CD14-positive monocyte (primary cell): ENCODE data around the gene CSTF3. TPM values are rescaled to one million over a fixed set of nuclear protein-coding genes. Genes with fewer than 3 reads are reported as not detected.
"Not testable (repeated sequence)": the region's sequence is repeated elsewhere in the genome, so short reads cannot be mapped to it uniquely, and the experiment has no call there.

ENCODE experiments used
- DNase-seq, 3 donors: peaks; one replicate each; pipeline ENCODE4 v3.0.0-alpha.2; 2011 to 2022
- H2AFZ ChIP-seq: 2 replicates; pipeline ENCODE4 v1.6.0; 2012; ENCODE audit warnings: mild to moderate bottlenecking, low read depth, low read length, inconsistent platforms; ENCODE audit not compliant: insufficient read depth, poor library complexity, severe bottlenecking
- H3K27ac ChIP-seq, 2 donors: 1 replicate in 1 of 2; 2 replicates in 1 of 2; pipeline ENCODE4 v1.5.1; 2012 to 2013; ENCODE audit warnings: low read length in 2 of 2, control low read depth in 1 of 2, inconsistent platforms in 1 of 2, low read depth in 1 of 2, mild to moderate bottlenecking in 1 of 2
- H3K27me3 ChIP-seq, 2 donors: one replicate each; pipeline versions ENCODE4 v1.6.0 to v1.6.1; 2011 to 2013; ENCODE audit warnings: low read length in 2 of 2; ENCODE audit not compliant: control insufficient read depth in 2 of 2, insufficient read depth in 2 of 2
- H3K36me3 ChIP-seq, 2 donors: replicated peaks in 1 of 2; 1 replicate in 1 of 2; 2 replicates in 1 of 2; pipeline versions ENCODE4 v1.5.1 to v1.6.1; 2012 to 2013; ENCODE audit warnings: low read length in 2 of 2, control low read depth in 1 of 2, inconsistent platforms in 1 of 2, mild to moderate bottlenecking in 1 of 2; ENCODE audit not compliant: insufficient read depth in 2 of 2, control insufficient read depth in 1 of 2
- H3K4me1 ChIP-seq, 2 donors: 1 replicate in 1 of 2; 2 replicates in 1 of 2; pipeline versions ENCODE4 v1.5.1 to v1.6.1; 2012 to 2013; ENCODE audit warnings: low read length in 2 of 2, control low read depth in 1 of 2, inconsistent platforms in 1 of 2, mild to moderate bottlenecking in 1 of 2, moderate library complexity in 1 of 2; ENCODE audit not compliant: insufficient read depth in 2 of 2, control insufficient read depth in 1 of 2
- H3K4me2 ChIP-seq: replicated peaks from 2 replicates; pipeline ENCODE3; 2012; ENCODE audit warnings: low read length, moderate library complexity, mild to moderate bottlenecking; ENCODE audit not compliant: poor library complexity, severe bottlenecking; ENCODE audit errors: extremely low read depth
- H3K4me3 ChIP-seq, 3 experiments: fragments of 200-600 bp in 1 of 3; sonication (generic) in 1 of 3; replicated peaks in 1 of 3; 1 replicate in 2 of 3; 2 replicates in 1 of 3; pipeline ENCODE4 v1.5.1; 2011 to 2013; ENCODE audit warnings: low read length in 3 of 3, mild to moderate bottlenecking in 3 of 3, control low read depth in 2 of 3, low read depth in 2 of 3, inconsistent platforms in 1 of 3, moderate library complexity in 1 of 3
- H3K79me2 ChIP-seq: 2 replicates; pipeline ENCODE4 v1.6.0; 2012; ENCODE audit warnings: mild to moderate bottlenecking, control low read depth, inconsistent platforms, low read length, moderate library complexity; ENCODE audit not compliant: insufficient read depth
- H3K9ac ChIP-seq: 2 replicates; pipeline ENCODE4 v1.6.0; 2017; ENCODE audit warnings: low read length, mild to moderate bottlenecking; ENCODE audit not compliant: insufficient read depth, poor library complexity, severe bottlenecking
- H3K9me3 ChIP-seq, 2 donors: replicated peaks in 1 of 2; 1 replicate in 1 of 2; 2 replicates in 1 of 2; pipeline versions ENCODE4 v1.5.1 to v1.6.1; 2012 to 2013; ENCODE audit warnings: low read length in 2 of 2, control low read depth in 1 of 2; ENCODE audit not compliant: control insufficient read depth in 1 of 2, insufficient read depth in 1 of 2
- H4K20me1 ChIP-seq: 2 replicates; pipeline ENCODE4 v1.6.0; 2012; ENCODE audit warnings: mild to moderate bottlenecking, low read length, control low read depth, moderate library complexity; ENCODE audit not compliant: insufficient read depth
- H3K27ac Mint-ChIP-seq, 7 donors: one replicate each; pipeline ENCODE4 v1.8.0; 2020; ENCODE audit warnings: mild to moderate bottlenecking in 7 of 7, mixed read lengths in 7 of 7, moderate library complexity in 6 of 7, inconsistent platforms in 2 of 7
- H3K27me3 Mint-ChIP-seq, 3 donors: one replicate each; pipeline ENCODE4 v1.8.0; 2021 to 2022; ENCODE audit warnings: low read depth in 3 of 3, mild to moderate bottlenecking in 3 of 3, mixed read lengths in 3 of 3, moderate library complexity in 3 of 3, inconsistent platforms in 1 of 3
- H3K36me3 Mint-ChIP-seq, 2 donors: one replicate each; pipeline ENCODE4 v1.8.0; 2020; ENCODE audit warnings: mixed read lengths in 2 of 2, inconsistent platforms in 1 of 2, mild to moderate bottlenecking in 1 of 2
- H3K4me1 Mint-ChIP-seq: one replicate; pipeline ENCODE4 v1.8.0; 2020; ENCODE audit warnings: mild to moderate bottlenecking, mixed read lengths
- H3K4me3 Mint-ChIP-seq, 2 donors: one replicate each; pipeline ENCODE4 v1.8.0; 2020; ENCODE audit warnings: mild to moderate bottlenecking in 2 of 2, mixed read lengths in 2 of 2, moderate library complexity in 1 of 2
- H3K9me3 Mint-ChIP-seq, 7 donors: one replicate each; pipeline ENCODE4 v1.8.0; 2020 to 2022; ENCODE audit warnings: mixed read lengths in 7 of 7, mild to moderate bottlenecking in 6 of 7, moderate library complexity in 6 of 7, inconsistent platforms in 2 of 7
- WGBS: methylation state at CpG from one replicate; pipeline ENCODE4 v1.1.5; 2013; ENCODE audit warnings: missing lambda C conversion rate; ENCODE audit not compliant: insufficient coverage; 5-methylcytosine and 5-hydroxymethylcytosine counted together
- intact Hi-C, 2 donors: fragments of 100-400 bp; cut with micrococcal nuclease; formaldehyde crosslinking; loops; one replicate each; pipeline versions ENCODE4 v1.15.0 to v1.15.1; 2023
- polyA plus RNA-seq, 3 donors: library from polyadenylated mRNA; depleted of rRNA in 1 of 3; unstranded in 2 of 3; stranded (reverse) in 1 of 3; fragments of 300-500 nt in 2 of 3; fragments of >200 nt in 1 of 3; fragmentation: Illumina TruSeq in 2 of 3; gene quantifications; 1 replicate in 2 of 3; 2 replicates in 1 of 3; pipeline ENCODE4 v1.2.3, GENCODE V29; 2012 to 2021
- TF ChIP-seq, protein P1 (sequence below): fragments of 200-600 bp; IDR thresholded peaks from one replicate; pipeline ENCODE4 v1.8.0; 2022; ENCODE audit warnings: antibody characterized with exemption, mild to moderate bottlenecking

The CSTF3 gene
- polyA plus RNA-seq, 3 donors = 6.9 to 12.1 (median 7.1) TPM

DNA sequence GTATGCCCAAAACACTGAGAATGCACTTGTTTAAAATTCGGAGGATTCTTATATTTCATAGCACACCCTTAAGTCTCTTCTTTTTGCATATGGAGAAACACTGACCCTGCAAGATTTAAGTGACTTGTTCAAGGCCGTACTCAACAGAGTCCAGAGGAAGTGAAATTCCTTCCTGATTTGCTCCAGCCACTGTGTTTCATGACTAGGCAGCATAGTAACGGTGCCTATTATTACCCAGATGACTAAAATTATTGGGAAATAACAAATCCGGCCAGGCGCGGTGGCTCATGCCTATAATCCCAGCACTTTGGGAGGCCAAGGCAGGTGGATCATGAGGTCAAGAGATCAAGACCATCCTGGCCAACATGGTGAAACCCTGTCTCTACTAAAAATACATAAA, 112.6 kb downstream of the CSTF3 start:
- H3K27me3 ChIP-seq, H3K9me3 ChIP-seq, H3K4me3 Mint-ChIP-seq, H3K9me3 Mint-ChIP-seq, H2AFZ ChIP-seq, H4K20me1 ChIP-seq, H3K27me3 Mint-ChIP-seq, H3K9ac ChIP-seq, intact Hi-C loops: not testable (repeated sequence)
- H3K4me2 ChIP-seq = peak overlapping the region; percentile 30
- H3K27ac ChIP-seq = peak overlapping the region; percentile 54 to 62
- peaks cover 13 to 33% of the 10 kb centered on the region in 2 donors for H3K36me3 ChIP-seq
- Mint-ChIP-seq H3K27ac (peak overlapping the region; percentile 75 to 93 (median 84)), H3K4me1 (peaks cover 43% of the 10 kb centered on the region), H3K36me3 (peaks cover 30 to 41% of the 10 kb centered on the region in 2 donors)
- WGBS = 0% methylated on average over 2 of the region's 6 CpGs
- H3K79me2 ChIP-seq = peaks cover 28% of the 10 kb centered on the region
- peak overlapping the region in 1 of 3 experiments; percentile 2 for H3K4me3 ChIP-seq
- H3K4me1 ChIP-seq = peaks cover 41 to 44% of the 10 kb centered on the region in 2 donors
- peak; percentile 77 to 92 (median 91) for DNase-seq

DNA sequence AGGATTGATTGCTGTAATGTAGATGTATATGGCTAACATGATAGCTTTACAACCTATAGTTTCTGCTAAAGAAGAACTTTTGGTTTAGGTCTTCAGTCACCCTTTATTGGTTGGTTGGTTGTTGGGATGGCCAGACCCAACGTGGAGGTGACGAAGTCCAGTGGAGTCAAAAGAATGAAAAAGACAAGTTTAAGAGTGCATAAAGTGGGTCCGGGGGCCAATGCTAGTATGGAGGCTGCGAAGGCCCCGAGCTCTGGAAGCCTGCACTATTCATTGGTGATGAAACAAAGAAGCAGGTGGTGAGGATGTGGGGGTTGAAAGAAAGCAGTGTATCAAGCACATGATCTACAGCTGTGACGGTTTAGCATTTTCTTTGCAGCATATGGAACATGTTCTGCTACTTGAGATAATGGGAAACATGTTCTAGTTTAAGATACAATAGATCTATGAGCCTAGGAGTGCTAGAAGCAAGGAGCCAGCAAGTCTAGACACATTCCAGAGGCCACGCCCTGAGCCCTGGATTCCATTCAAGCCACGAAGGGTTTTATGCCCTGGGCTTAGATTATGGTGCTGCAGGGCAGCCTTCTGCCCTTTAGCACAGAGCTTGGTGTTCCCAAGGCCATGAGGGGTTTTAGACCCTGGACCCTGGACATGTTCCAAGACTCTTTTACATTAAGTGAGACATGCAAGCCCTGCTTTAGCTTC, 115.6 kb downstream of the CSTF3 start:
- Histone ChIP-seq H3K79me2 (peaks cover 22% of the 10 kb centered on the region), H4K20me1 (no peaks in the 10 kb centered on the region), H2AFZ (no peak overlapping the region), H3K27ac (no peak overlapping the region), H3K9ac (no peak overlapping the region), H3K9me3 (no peaks in the 10 kb centered on the region), H3K4me3 (no peak overlapping the region), H3K4me1 (peaks cover 26 to 32% of the 10 kb centered on the region in 2 donors), H3K4me2 (no peak overlapping the region), H3K36me3 (peaks cover 11 to 37% of the 10 kb centered on the region in 2 donors), H3K27me3 (no peaks in the 10 kb centered on the region)
- peaks cover 32% of the 10 kb centered on the region for H3K4me1 Mint-ChIP-seq
- 100% methylated on average over 8 of the region's 8 CpGs for WGBS
- peaks cover 29 to 40% of the 10 kb centered on the region in 2 donors for H3K36me3 Mint-ChIP-seq
- no peaks in the 10 kb centered on the region for H3K9me3 Mint-ChIP-seq
- no peak overlapping the region for H3K27ac Mint-ChIP-seq
- H3K4me3 Mint-ChIP-seq = no peak overlapping the region
- no peak for DNase-seq
- intact Hi-C loops = no loop called here
- TF ChIP-seq, protein P1, sequence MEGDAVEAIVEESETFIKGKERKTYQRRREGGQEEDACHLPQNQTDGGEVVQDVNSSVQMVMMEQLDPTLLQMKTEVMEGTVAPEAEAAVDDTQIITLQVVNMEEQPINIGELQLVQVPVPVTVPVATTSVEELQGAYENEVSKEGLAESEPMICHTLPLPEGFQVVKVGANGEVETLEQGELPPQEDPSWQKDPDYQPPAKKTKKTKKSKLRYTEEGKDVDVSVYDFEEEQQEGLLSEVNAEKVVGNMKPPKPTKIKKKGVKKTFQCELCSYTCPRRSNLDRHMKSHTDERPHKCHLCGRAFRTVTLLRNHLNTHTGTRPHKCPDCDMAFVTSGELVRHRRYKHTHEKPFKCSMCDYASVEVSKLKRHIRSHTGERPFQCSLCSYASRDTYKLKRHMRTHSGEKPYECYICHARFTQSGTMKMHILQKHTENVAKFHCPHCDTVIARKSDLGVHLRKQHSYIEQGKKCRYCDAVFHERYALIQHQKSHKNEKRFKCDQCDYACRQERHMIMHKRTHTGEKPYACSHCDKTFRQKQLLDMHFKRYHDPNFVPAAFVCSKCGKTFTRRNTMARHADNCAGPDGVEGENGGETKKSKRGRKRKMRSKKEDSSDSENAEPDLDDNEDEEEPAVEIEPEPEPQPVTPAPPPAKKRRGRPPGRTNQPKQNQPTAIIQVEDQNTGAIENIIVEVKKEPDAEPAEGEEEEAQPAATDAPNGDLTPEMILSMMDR = no peak
- H3K27me3 Mint-ChIP-seq = no peaks in the 10 kb centered on the region
